H1 (cell line): ENCODE measurements around the gene EML1. TPM values are rescaled to one million over a fixed set of nuclear protein-coding genes. Genes with fewer than 3 reads are reported as not detected.
A peak's percentile ranks its signal among the peaks of the same experiment; 100 is the strongest.

Source experiments
- CTCF ChIA-PET: fragments of 300-600 bp; sonication (Branson Sonifier 250); formaldehyde crosslinking; loops from one replicate; lab custom pipeline; 2021; ENCODE audit not compliant: partially characterized antibody; lab: Charles Lee
- POLR2A ChIA-PET: fragments of 300-600 bp; sonication (Branson Sonifier 250); formaldehyde crosslinking; loops from one replicate; lab custom pipeline; 2021; ENCODE audit warnings: inconsistent platforms; ENCODE audit not compliant: partially characterized antibody; lab: Charles Lee
- DNase-seq, 2 experiments: peaks; one replicate each; pipeline versions ENCODE4 v3.0.0 to v3.0.0-alpha.2; 2010 to 2022; ENCODE audit warnings: low spot score in 2 of 2, low read depth in 1 of 2, mixed read lengths in 1 of 2
- FAIRE-seq: peaks from 2 replicates; lab custom pipeline; 2011; peaks lifted over from hg19 to GRCh38; lab: Jason Lieb, UNC
- H2AFZ ChIP-seq: 2 replicates; pipeline ENCODE4 v1.8.1; 2012; ENCODE audit warnings: low read length, inconsistent platforms
- H2AK5ac ChIP-seq: 2 replicates; pipeline ENCODE4 v1.6.1; 2013; ENCODE audit warnings: low read depth, low read length
- H2BK120ac ChIP-seq: replicated peaks from 2 replicates; pipeline ENCODE3; 2013; ENCODE audit warnings: low read depth, low read length, inconsistent platforms
- H2BK12ac ChIP-seq: 2 replicates; pipeline ENCODE4 v1.6.1; 2013; ENCODE audit warnings: low read depth, low read length
- H2BK15ac ChIP-seq: 2 replicates; pipeline ENCODE4 v1.6.1; 2013; ENCODE audit warnings: low read length
- H2BK20ac ChIP-seq: 2 replicates; pipeline ENCODE4 v1.6.1; 2013; ENCODE audit warnings: low read length
- H2BK5ac ChIP-seq: 2 replicates; pipeline ENCODE4 v1.6.1; 2013; ENCODE audit warnings: low read depth, low read length
- H3K14ac ChIP-seq: 2 replicates; pipeline ENCODE4 v1.6.1; 2013; ENCODE audit warnings: inconsistent platforms; ENCODE audit not compliant: insufficient read length
- H3K18ac ChIP-seq: 2 replicates; pipeline ENCODE4 v1.6.1; 2013; ENCODE audit warnings: low read length; ENCODE audit errors: extremely low read depth
- H3K23ac ChIP-seq: 2 replicates; pipeline ENCODE4 v1.6.1; 2013; ENCODE audit warnings: inconsistent platforms; ENCODE audit not compliant: insufficient read length
- H3K23me2 ChIP-seq: 2 replicates; pipeline ENCODE4 v1.6.1; 2013; ENCODE audit warnings: low read depth, low read length
- H3K27ac ChIP-seq: 2 replicates; pipeline ENCODE4 v1.6.1; 2011; ENCODE audit warnings: low read depth, low read length, inconsistent platforms
- H3K27me3 ChIP-seq, 4 experiments: replicated peaks in 1 of 4; 1 replicate in 1 of 4; 2 replicates in 3 of 4; pipeline versions ENCODE4 v1.6.1 to v1.8.1; 2011 to 2013; ENCODE audit warnings: low read length in 3 of 4, mild to moderate bottlenecking in 3 of 4, inconsistent platforms in 2 of 4, mixed read lengths in 2 of 4, moderate library complexity in 1 of 4; ENCODE audit not compliant: control insufficient read depth in 3 of 4, insufficient read depth in 3 of 4; ENCODE audit errors: extremely low read depth in 1 of 4
- H3K36me3 ChIP-seq, 4 experiments: 2 replicates each; pipeline versions ENCODE4 v1.6.1 to v1.8.1; 2011 to 2013; ENCODE audit warnings: mild to moderate bottlenecking in 4 of 4, low read length in 3 of 4, moderate library complexity in 2 of 4, control low read depth in 1 of 4, inconsistent platforms in 1 of 4; ENCODE audit not compliant: insufficient read depth in 4 of 4, control insufficient read depth in 2 of 4
- H3K4ac ChIP-seq: replicated peaks from 2 replicates; pipeline ENCODE3; 2013; ENCODE audit warnings: low read length, low read depth, mixed read lengths, inconsistent platforms; ENCODE audit not compliant: insufficient read length
- H3K4me1 ChIP-seq, 4 experiments: replicated peaks in 1 of 4; 1 replicate in 1 of 4; 2 replicates in 3 of 4; pipeline versions ENCODE4 v1.6.1 to v1.8.1; 2011 to 2013; ENCODE audit warnings: low read length in 3 of 4, inconsistent platforms in 2 of 4, mixed read lengths in 1 of 4; ENCODE audit not compliant: insufficient read depth in 4 of 4, control insufficient read depth in 3 of 4
- H3K4me2 ChIP-seq, 2 experiments: 2 replicates each; pipeline versions ENCODE4 v1.6.1 to v1.8.1; 2011 to 2013; ENCODE audit warnings: low read depth in 2 of 2, low read length in 2 of 2, control low read depth in 1 of 2, inconsistent platforms in 1 of 2, mild to moderate bottlenecking in 1 of 2; ENCODE audit not compliant: insufficient read depth in 1 of 2
- H3K4me3 ChIP-seq, 4 experiments: fragments of 200-600, 300-600 bp in 1 of 4; sonication (generic), shearing (Covaris generic), sonication (Bioruptor Twin) in 1 of 4; 2 replicates each; pipeline versions ENCODE4 v1.5.1 to v1.8.1; 2011 to 2016; ENCODE audit warnings: low read length in 4 of 4, low read depth in 3 of 4, control low read depth in 2 of 4, inconsistent platforms in 2 of 4, mild to moderate bottlenecking in 2 of 4, mixed read lengths in 1 of 4, moderate library complexity in 1 of 4; ENCODE audit not compliant: insufficient read depth in 2 of 4; ENCODE audit errors: extremely low read depth in 1 of 4
- H3K56ac ChIP-seq: replicated peaks from 2 replicates; pipeline ENCODE3; 2013; ENCODE audit warnings: low read depth, mild to moderate bottlenecking, mixed read lengths, low read length, inconsistent platforms; ENCODE audit not compliant: insufficient read length
- H3K79me1 ChIP-seq: 2 replicates; pipeline ENCODE4 v1.6.1; 2013; ENCODE audit warnings: low read depth, low read length, control low read depth
- H3K79me2 ChIP-seq, 2 experiments: 2 replicates each; pipeline versions ENCODE4 v1.6.1 to v1.8.1; 2012 to 2013; ENCODE audit warnings: low read length in 2 of 2, mild to moderate bottlenecking in 2 of 2, inconsistent platforms in 1 of 2; ENCODE audit not compliant: insufficient read depth in 2 of 2, control insufficient read depth in 1 of 2
- H3K9ac ChIP-seq, 4 experiments: replicated peaks in 1 of 4; 1 replicate in 1 of 4; 2 replicates in 3 of 4; pipeline versions ENCODE4 v1.6.1 to v1.8.1; 2011 to 2013; ENCODE audit warnings: low read depth in 3 of 4, low read length in 3 of 4, control low read depth in 2 of 4, mild to moderate bottlenecking in 2 of 4, moderate library complexity in 2 of 4, inconsistent platforms in 1 of 4; ENCODE audit errors: extremely low read depth in 1 of 4
- H3K9me3 ChIP-seq, 2 experiments: 2 replicates each; pipeline versions ENCODE4 v1.6.1 to v1.8.1; 2012 to 2013; ENCODE audit warnings: mild to moderate bottlenecking in 2 of 2, moderate library complexity in 2 of 2, control low read depth in 1 of 2, inconsistent platforms in 1 of 2, low read depth in 1 of 2, low read length in 1 of 2, mixed read lengths in 1 of 2; ENCODE audit not compliant: insufficient read depth in 2 of 2
- H4K20me1 ChIP-seq, 2 experiments: replicated peaks in 1 of 2; 2 replicates each; pipeline versions ENCODE3 to v1.8.1; 2011 to 2013; ENCODE audit warnings: inconsistent platforms in 2 of 2, low read length in 2 of 2, mild to moderate bottlenecking in 1 of 2; ENCODE audit not compliant: insufficient read depth in 2 of 2, control insufficient read depth in 1 of 2
- H4K5ac ChIP-seq: 2 replicates; pipeline ENCODE4 v1.6.1; 2013; ENCODE audit warnings: low read length, low read depth, mixed read lengths, inconsistent platforms; ENCODE audit not compliant: insufficient read length
- H4K8ac ChIP-seq: 2 replicates; pipeline ENCODE4 v1.8.0; 2013; ENCODE audit warnings: mild to moderate bottlenecking, moderate library complexity, low read length, inconsistent platforms; ENCODE audit not compliant: insufficient read depth; ENCODE audit errors: extremely low read depth
- H4K91ac ChIP-seq: replicated peaks from 2 replicates; pipeline ENCODE3; 2013; ENCODE audit warnings: low read length, mixed read lengths, inconsistent platforms; ENCODE audit not compliant: insufficient read length
- FOSL1 ChIP-seq: IDR thresholded peaks from 2 replicates; pipeline ENCODE4 v1.6.1; 2011; ENCODE audit warnings: mild to moderate bottlenecking, low read depth, low read length, moderate library complexity; ENCODE audit not compliant: insufficient read depth
- JUND ChIP-seq: IDR thresholded peaks from 2 replicates; pipeline ENCODE4 v1.6.1; 2011; ENCODE audit warnings: mild to moderate bottlenecking, improper control_type of control experiment, low read length
- KDM4A ChIP-seq: IDR thresholded peaks from one replicate; pipeline ENCODE4 v1.7.1; 2012; ENCODE audit warnings: low read depth, mild to moderate bottlenecking, moderate library complexity, low read length, inconsistent platforms; ENCODE audit not compliant: severe bottlenecking
- RNF2 ChIP-seq: fragments of 200-900, 300-1000 bp; sonication (generic); IDR thresholded peaks from 2 replicates; pipeline ENCODE4 v1.7.1; 2016; ENCODE audit warnings: borderline replicate concordance, low read depth, mild to moderate bottlenecking, antibody characterized with exemption, low read length; ENCODE audit not compliant: poor library complexity, severe bottlenecking; ENCODE audit errors: missing control alignments
- SP2 ChIP-seq: IDR thresholded peaks from 2 replicates; pipeline ENCODE4 v1.6.1; 2012; ENCODE audit warnings: mild to moderate bottlenecking, low read length, inconsistent platforms
- WGBS, 2 experiments: shearing (Covaris generic) in 1 of 2; methylation state at CpG; one replicate each; pipeline versions ENCODE4 v1.1.6 to v1.1.7; 2013 to 2015; ENCODE audit warnings: low lambda C conversion rate in 2 of 2, mixed read lengths in 2 of 2, inconsistent platforms in 1 of 2, low coverage in 1 of 2, missing lambda C conversion rate in 1 of 2; ENCODE audit not compliant: insufficient replicate concordance in 2 of 2, insufficient coverage in 1 of 2, insufficient read length in 1 of 2; ENCODE audit errors: extremely low coverage in 1 of 2, missing lambda C conversion rate in 1 of 2; 5-methylcytosine and 5-hydroxymethylcytosine counted together
- polyA plus RNA-seq, 7 experiments: library from polyadenylated mRNA; depleted of rRNA in 3 of 7; stranded (reverse) in 5 of 7; unstranded in 2 of 7; fragments of >200 nt in 5 of 7; fragments of 200-250 nt in 2 of 7; gene quantifications; 1 replicate in 5 of 7; 2 replicates in 1 of 7; 4 replicates in 1 of 7; pipeline versions ENCODE4 v1.2.1 to v1.2.3, GENCODE V29; 2011 to 2013; ENCODE audit warnings: missing spikeins in 2 of 7, mixed read lengths in 2 of 7
- total RNA-seq: library from RNA; stranded (reverse); fragmentation: NEBNext Ultra II Directional; extraction: Animal tissue kit (Norgen Biotek cat#: 25700); gene quantifications from 2 replicates; pipeline ENCODE4 v1.2.1, GENCODE V29; 2021
- TF ChIP-seq, protein P1 (sequence below), 3 experiments: IDR thresholded peaks; 1 replicate in 2 of 3; 2 replicates in 1 of 3; pipeline versions ENCODE4 v1.5.1 to v1.6.1; 2011; ENCODE audit warnings: low read length in 3 of 3, mild to moderate bottlenecking in 3 of 3, inconsistent platforms in 2 of 3, low read depth in 1 of 3, moderate library complexity in 1 of 3; ENCODE audit not compliant: insufficient read depth in 1 of 3; ENCODE audit errors: control extremely low read depth in 1 of 3
- TF ChIP-seq, protein P2 (sequence below): IDR thresholded peaks from 2 replicates; pipeline ENCODE4 v1.6.1; 2012; ENCODE audit warnings: inconsistent platforms

Gene EML1
- total and polyA plus RNA-seq, 2 of the 8 experiments (the other 6 are each of a cell fraction or from before 2014, with no cell fraction given), result 11.1 to 24.7 TPM

- Histone ChIP-seq H3K79me1 (peaks cover 11% of the 10 kb centered on the region), H3K79me2 (peaks cover 0 to 6% of the 10 kb centered on the region in 2 experiments; a peak in 1 of 4 replicates), H3K4me2 (no peak overlapping the region), H3K23ac (no peak overlapping the region), H3K56ac (no peak overlapping the region), H2BK120ac (no peak overlapping the region), H3K9me3 (no peaks in the 10 kb centered on the region), H3K14ac (no peak overlapping the region), H3K36me3 (no peaks in the 10 kb centered on the region), H3K27me3 (no peaks in the 10 kb centered on the region), H2AK5ac (no peak overlapping the region), H3K9ac (no peak overlapping the region), H2BK15ac (no peak overlapping the region), H4K91ac (no peak overlapping the region), H2BK5ac (no peak overlapping the region), H2BK20ac (no peak overlapping the region), H3K18ac (no peak overlapping the region), H3K4me1 (no peaks in the 10 kb centered on the region; a peak in 1 of 7 replicates), H4K5ac (no peak overlapping the region), H4K8ac (no peak overlapping the region), H3K4me3 (no peak overlapping the region), H4K20me1 (peaks cover 2 to 5% of the 10 kb centered on the region in 2 experiments), H2AFZ (no peak overlapping the region), H3K27ac (no peak overlapping the region), H3K23me2 (no peaks in the 10 kb centered on the region), H2BK12ac (no peak overlapping the region), H3K4ac (no peak overlapping the region)
- TF ChIP-seq, protein P1, sequence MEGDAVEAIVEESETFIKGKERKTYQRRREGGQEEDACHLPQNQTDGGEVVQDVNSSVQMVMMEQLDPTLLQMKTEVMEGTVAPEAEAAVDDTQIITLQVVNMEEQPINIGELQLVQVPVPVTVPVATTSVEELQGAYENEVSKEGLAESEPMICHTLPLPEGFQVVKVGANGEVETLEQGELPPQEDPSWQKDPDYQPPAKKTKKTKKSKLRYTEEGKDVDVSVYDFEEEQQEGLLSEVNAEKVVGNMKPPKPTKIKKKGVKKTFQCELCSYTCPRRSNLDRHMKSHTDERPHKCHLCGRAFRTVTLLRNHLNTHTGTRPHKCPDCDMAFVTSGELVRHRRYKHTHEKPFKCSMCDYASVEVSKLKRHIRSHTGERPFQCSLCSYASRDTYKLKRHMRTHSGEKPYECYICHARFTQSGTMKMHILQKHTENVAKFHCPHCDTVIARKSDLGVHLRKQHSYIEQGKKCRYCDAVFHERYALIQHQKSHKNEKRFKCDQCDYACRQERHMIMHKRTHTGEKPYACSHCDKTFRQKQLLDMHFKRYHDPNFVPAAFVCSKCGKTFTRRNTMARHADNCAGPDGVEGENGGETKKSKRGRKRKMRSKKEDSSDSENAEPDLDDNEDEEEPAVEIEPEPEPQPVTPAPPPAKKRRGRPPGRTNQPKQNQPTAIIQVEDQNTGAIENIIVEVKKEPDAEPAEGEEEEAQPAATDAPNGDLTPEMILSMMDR (IDR thresholded peaks at IDR 0.05; ENCODE audit: control extremely low read depth in 1 of 3, insufficient read depth in 1 of 3, low read depth in 1 of 3, low read length in 3 of 3), result peak in 1 of 3 experiments; percentile 14; a peak in 1 of 4 replicates
- TF ChIP-seq, protein P2, sequence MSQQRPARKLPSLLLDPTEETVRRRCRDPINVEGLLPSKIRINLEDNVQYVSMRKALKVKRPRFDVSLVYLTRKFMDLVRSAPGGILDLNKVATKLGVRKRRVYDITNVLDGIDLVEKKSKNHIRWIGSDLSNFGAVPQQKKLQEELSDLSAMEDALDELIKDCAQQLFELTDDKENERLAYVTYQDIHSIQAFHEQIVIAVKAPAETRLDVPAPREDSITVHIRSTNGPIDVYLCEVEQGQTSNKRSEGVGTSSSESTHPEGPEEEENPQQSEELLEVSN, result no peak
- TF ChIP-seq RNF2 (no peak), JUND (no peak), KDM4A (no peak), SP2 (no peak), FOSL1 (no peak)
- POLR2A ChIA-PET, result no interaction called here
- no peak for FAIRE-seq
- 87% methylated on average over 16 of the region's 16 CpGs; no CpG with 5 or more reads in 1 of the 2 experiments for WGBS, 2 experiments
- no peak for DNase-seq
- CTCF ChIA-PET, result interaction anchor here (0.7 to 1.6 kb wide), 7 partner anchors 10 to 85 kb away, joined by 3 to 10 read pairs (median 4); partner anchors contain the start of gene EML1
These were observed 16.8 kb downstream of the EML1 start for GRCh38 chr14:99809859-99810558.
